Upper lobe of left lung (tissue), 6 donors: ENCODE results near the gene SUPT5H. TPM values are rescaled to one million over a fixed set of nuclear protein-coding genes. Genes with fewer than 3 reads are reported as not detected.

Source experiments
- ATAC-seq, 2 donors: fragments of 200-7000 bp; cut with Tn5 transposase; one replicate each; pipeline ENCODE4 v1.9.1; 2022; ENCODE audit warnings: mild to moderate bottlenecking in 2 of 2, moderate library complexity in 2 of 2; ENCODE audit not compliant: low FRiP score in 2 of 2
- DNase-seq, 2 donors: peaks; one replicate each; pipeline ENCODE4 v3.0.0-alpha.2; 2019 to 2020
- H3K27ac ChIP-seq, 4 donors: fragments of 200-600 bp; sonication (generic); one replicate each; pipeline ENCODE4 v1.5.1; 2016 to 2019
- H3K27me3 ChIP-seq, 4 donors: fragments of 200-600 bp; sonication (generic); one replicate each; pipeline ENCODE4 v1.5.1; 2017 to 2019
- H3K36me3 ChIP-seq, 4 donors: fragments of 200-600 bp; sonication (generic); one replicate each; pipeline ENCODE4 v1.5.1; 2016 to 2019
- H3K4me1 ChIP-seq, 4 donors: fragments of 200-600 bp; sonication (generic); one replicate each; pipeline ENCODE4 v1.5.1; 2018 to 2019
- H3K4me3 ChIP-seq, 4 donors: fragments of 200-600 bp; sonication (generic); one replicate each; pipeline ENCODE4 v1.5.1; 2017 to 2019; ENCODE audit warnings: mild to moderate bottlenecking in 2 of 4, moderate library complexity in 1 of 4
- H3K9me3 ChIP-seq, 4 donors: fragments of 200-600 bp; sonication (generic); one replicate each; pipeline ENCODE4 v1.5.1; 2018 to 2019
- CTCF ChIP-seq, 6 experiments: fragments of 450-650 bp in 4 of 6; fragments of 200-600 bp in 2 of 6; sonication (generic) in 2 of 6; IDR thresholded peaks; one replicate each; pipeline ENCODE4 v1.5.1; 2016 to 2019; ENCODE audit warnings: antibody characterized with exemption in 6 of 6
- EP300 ChIP-seq, 4 donors: sonication (generic); formaldehyde crosslinking; IDR thresholded peaks; one replicate each; pipeline ENCODE4 v1.5.1; 2017; ENCODE audit warnings: antibody characterized with exemption in 4 of 4, control low read depth in 2 of 4
- POLR2A ChIP-seq, 4 donors: fragments of 450-650 bp; IDR thresholded peaks; one replicate each; pipeline ENCODE4 v1.5.1; 2016 to 2017; ENCODE audit warnings: antibody characterized with exemption in 4 of 4, mild to moderate bottlenecking in 2 of 4
- POLR2AphosphoS5 ChIP-seq, 2 donors: sonication (generic); formaldehyde crosslinking; IDR thresholded peaks; one replicate each; pipeline ENCODE4 v1.5.1; 2017; ENCODE audit warnings: antibody characterized with exemption in 2 of 2
- WGBS, 2 donors: methylation state at CpG; one replicate each; pipeline ENCODE4 v1.1.5; 2017 to 2018; 5-methylcytosine and 5-hydroxymethylcytosine counted together
- small RNA-seq, 4 donors: library from RNA; depleted of rRNA; stranded (forward); fragments of <200 nt; gene quantifications; one replicate each; pipeline ENCODE3, GENCODE V24; 2016
- total RNA-seq, 6 donors: library from RNA; depleted of rRNA in 4 of 6; stranded (reverse); fragments of >200 nt in 4 of 6; gene quantifications; one replicate each; pipeline versions ENCODE4 v1.1.0 to v1.2.1, GENCODE V29; 2016 to 2021
- donor health status: DM: no; HTN: no; CAD: no; lungs with moderate emphysema.
- donor health status: DM: no; HTN: yes; CAD: no; lungs with severe emphysema.

Gene SUPT5H
- total RNA-seq, 6 donors from 2014 or later = 94.9 to 183 (median 111) TPM

DNA sequence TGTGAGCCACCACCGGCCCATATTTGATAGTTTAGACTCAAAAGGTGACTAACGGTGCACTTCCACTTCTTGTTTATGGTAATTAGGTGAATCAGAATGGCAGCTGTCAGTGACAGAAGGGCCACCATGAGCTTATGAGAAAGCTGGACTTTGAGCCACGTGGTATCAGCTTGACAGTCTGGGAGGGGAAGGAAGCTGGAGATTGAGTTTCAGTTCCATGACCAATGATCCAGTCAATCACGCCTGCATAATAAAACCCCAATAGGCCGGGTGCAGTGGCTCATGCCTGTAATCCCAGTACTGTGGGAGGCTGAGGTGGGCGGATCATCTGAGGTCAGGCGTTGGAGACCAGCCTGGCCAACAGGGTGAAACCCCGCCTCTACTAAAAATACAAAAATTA lies 79.1 kb downstream of the SUPT5H start:
- DNase-seq (no peak), ATAC-seq (peak in 1 of 2 donors; percentile 62)
- 77 to 84% methylated on average over 8 of the region's 8 CpGs for WGBS, 2 donors
- Histone ChIP-seq H3K36me3 (no peaks in the 10 kb centered on the region), H3K4me3 (no peak overlapping the region), H3K4me1 (no peaks in the 10 kb centered on the region), H3K9me3 (no peaks in the 10 kb centered on the region), H3K27me3 (no peaks in the 10 kb centered on the region), H3K27ac (no peak overlapping the region)
- TF ChIP-seq EP300 (IDR thresholded peaks at IDR 0.05) (no peak), POLR2A (IDR thresholded peaks at IDR 0.05) (no peak), POLR2AphosphoS5 (IDR thresholded peaks at IDR 0.05) (no peak), CTCF (IDR thresholded peaks at IDR 0.05) (no peak)

- no peak for ATAC-seq
- H3K27ac ChIP-seq = no peak overlapping the region
- no peaks in the 10 kb centered on the region for H3K36me3 ChIP-seq
- WGBS, 2 donors = 99% methylated on average over 3 of the region's 3 CpGs
- DNase-seq = no peak
- TF ChIP-seq POLR2A (IDR thresholded peaks at IDR 0.05) (no peak), POLR2AphosphoS5 (IDR thresholded peaks at IDR 0.05) (no peak), EP300 (IDR thresholded peaks at IDR 0.05) (no peak)
- H3K27me3 ChIP-seq = no peaks in the 10 kb centered on the region
- no peaks in the 10 kb centered on the region for H3K4me1 ChIP-seq
- H3K9me3 ChIP-seq = no peaks in the 10 kb centered on the region
- H3K4me3 ChIP-seq = no peak overlapping the region
Observed at GRCh38 chr19:39525205-39525604, 79.8 kb downstream of the SUPT5H start.

Small RNAs within 50 kb of the gene (small RNA-seq; reads per million reads assigned to genes)
- 0 to 0.11 (median 0) reads per million in 4 donors for gene MIR4530

Other genes starting within 250 kb of the SUPT5H start
- gene NCCRP1, start 248.6 kb upstream of the SUPT5H start, total RNA-seq = under 1 TPM in 1 of 6 donors, not detected in 5; 0.47 TPM
- gene SYCN, start 241.3 kb upstream of the SUPT5H start, total RNA-seq = 1 to 10 TPM in 1 of 6 donors, under 1 TPM in 1, not detected in 4; 0.83 to 1.3 TPM
- gene IFNL3, start 200.6 kb upstream of the SUPT5H start, total RNA-seq = not detected
- gene IFNL4, start 196.7 kb upstream of the SUPT5H start, total RNA-seq = not detected
- not detected for gene IFNL2, start 177.2 kb upstream of the SUPT5H start, total RNA-seq
- gene IFNL1, start 149.2 kb upstream of the SUPT5H start, total RNA-seq = not detected
- 1 to 10 TPM in 5 of 6 donors, under 1 TPM in 1; 0.69 to 5.0 (median 1.8) TPM for gene LRFN1, start 124.7 kb upstream of the SUPT5H start, total RNA-seq
- 100 to 1,000 TPM in 2 of 6 donors, 10 to 100 TPM in 4; 23.0 to 163 (median 75.3) TPM for gene GMFG, start 109.5 kb upstream of the SUPT5H start, total RNA-seq
- gene SAMD4B, start 103.2 kb upstream of the SUPT5H start, total RNA-seq = 100 to 1,000 TPM in 2 of 6 donors, 10 to 100 TPM in 4; 57.7 to 125 (median 79.3) TPM
- 10 to 100 TPM; 28.6 to 48.0 (median 35.4) TPM for gene PAF1, start 54.5 kb upstream of the SUPT5H start, total RNA-seq
- 10 to 100 TPM; 18.9 to 51.1 (median 33.7) TPM for gene MED29, start 54.2 kb upstream of the SUPT5H start, total RNA-seq
- gene ZFP36, start 38.7 kb upstream of the SUPT5H start, total RNA-seq = 100 to 1,000 TPM; 195 to 525 (median 238) TPM
- 10 to 100 TPM; 15.8 to 48.1 (median 29.0) TPM for gene PLEKHG2, start 32.9 kb upstream of the SUPT5H start, total RNA-seq
- gene RPS16, start 9.6 kb upstream of the SUPT5H start, total RNA-seq = 1,000 to 10,000 TPM in 4 of 6 donors, 100 to 1,000 TPM in 2; 634 to 2,303 (median 1,625) TPM
- 10 to 100 TPM; 47.8 to 80.9 (median 54.4) TPM for gene TIMM50, start 35.3 kb downstream of the SUPT5H start, total RNA-seq
- not detected for gene DLL3, start 53.4 kb downstream of the SUPT5H start, total RNA-seq
- gene SELENOV, start 69.6 kb downstream of the SUPT5H start, total RNA-seq = not detected
- 1 to 10 TPM; 1.2 to 6.3 (median 2.4) TPM for gene EID2B, start 87.3 kb downstream of the SUPT5H start, total RNA-seq
- gene EID2, start 94.6 kb downstream of the SUPT5H start, total RNA-seq = 10 to 100 TPM in 5 of 6 donors, 1 to 10 TPM in 1; 9.4 to 24.2 (median 16.2) TPM
- not detected for gene LGALS13, start 156.9 kb downstream of the SUPT5H start, total RNA-seq
- gene LGALS16, start 210.3 kb downstream of the SUPT5H start, total RNA-seq = not detected